Mesendoderm (in vitro differentiated cells): ENCODE results near the gene MKRN2.

Experiments
- DNase-seq: peaks from one replicate; pipeline ENCODE4 v3.0.0; 2013
- H2AK5ac ChIP-seq: 2 replicates; pipeline ENCODE4 v1.6.1; 2013; ENCODE audit warnings: low read length, inconsistent platforms
- H2BK120ac ChIP-seq: 2 replicates; pipeline ENCODE4 v1.6.1; 2013; ENCODE audit warnings: low read depth, mild to moderate bottlenecking, low read length, moderate library complexity, mixed read lengths
- H2BK15ac ChIP-seq: replicated peaks from 2 replicates; pipeline ENCODE4 v1.6.1; 2013; ENCODE audit warnings: low read depth, mild to moderate bottlenecking, moderate library complexity
- H2BK5ac ChIP-seq: 2 replicates; pipeline ENCODE4 v1.6.1; 2013; ENCODE audit warnings: low read length, inconsistent platforms
- H3K18ac ChIP-seq: 2 replicates; pipeline ENCODE4 v1.6.1; 2013; ENCODE audit warnings: mild to moderate bottlenecking, low read length, mixed read lengths
- H3K23ac ChIP-seq: one replicate; pipeline ENCODE4 v1.6.1; 2013; ENCODE audit warnings: low read length
- H3K27ac ChIP-seq: 2 replicates; pipeline ENCODE4 v1.5.1; 2013; ENCODE audit warnings: low read depth, mild to moderate bottlenecking, inconsistent platforms, low read length, moderate library complexity
- H3K27me3 ChIP-seq: 2 replicates; pipeline ENCODE4 v1.6.1; 2013; ENCODE audit warnings: low read length, control low read depth, mild to moderate bottlenecking, inconsistent platforms; ENCODE audit not compliant: insufficient read depth, poor library complexity
- H3K36me3 ChIP-seq: 2 replicates; pipeline ENCODE4 v1.6.1; 2013; ENCODE audit warnings: low read length, inconsistent platforms; ENCODE audit not compliant: control insufficient read depth, insufficient read depth
- H3K4ac ChIP-seq: one replicate; pipeline ENCODE4 v1.6.1; 2013; ENCODE audit warnings: low read depth, mild to moderate bottlenecking, low read length, moderate library complexity
- H3K4me1 ChIP-seq: 2 replicates; pipeline ENCODE4 v1.6.1; 2013; ENCODE audit warnings: low read depth, low read length, inconsistent platforms; ENCODE audit not compliant: control insufficient read depth
- H3K4me2 ChIP-seq: 2 replicates; pipeline ENCODE4 v1.6.1; 2013; ENCODE audit warnings: low read length
- H3K4me3 ChIP-seq: 2 replicates; pipeline ENCODE4 v1.5.1; 2013; ENCODE audit warnings: mild to moderate bottlenecking, low read length
- H3K56ac ChIP-seq: one replicate; pipeline ENCODE4 v1.6.1; 2013; ENCODE audit warnings: low read length
- H3K79me1 ChIP-seq: 2 replicates; pipeline ENCODE4 v1.6.1; 2013; ENCODE audit warnings: low read length, inconsistent platforms
- H3K79me2 ChIP-seq: 2 replicates; pipeline ENCODE4 v1.6.1; 2013; ENCODE audit warnings: mild to moderate bottlenecking, low read length; ENCODE audit not compliant: control insufficient read depth, insufficient read depth
- H3K9ac ChIP-seq: 2 replicates; pipeline ENCODE4 v1.6.1; 2013; ENCODE audit warnings: low read length, inconsistent platforms
- H4K5ac ChIP-seq: one replicate; pipeline ENCODE4 v1.6.1; 2013; ENCODE audit warnings: low read length
- H4K8ac ChIP-seq: one replicate; pipeline ENCODE4 v1.6.1; 2013; ENCODE audit warnings: low read depth, mild to moderate bottlenecking, control low read depth, low read length, moderate library complexity
- WGBS: extraction: QIAGEN DNeasy Blood & Tissue Kit; methylation state at CpG from one replicate; pipeline ENCODE4 v1.1.7; 2013; ENCODE audit warnings: low lambda C conversion rate, missing lambda C conversion rate; ENCODE audit not compliant: insufficient coverage; ENCODE audit errors: extremely low coverage; 5-methylcytosine and 5-hydroxymethylcytosine counted together

The MKRN2 gene

GRCh38 chr3:12562451-12562850, 5.6 kb downstream of the MKRN2 start:
- H3K4ac ChIP-seq: no peak overlapping the region
- H3K9ac ChIP-seq: no peak overlapping the region
- H3K4me2 ChIP-seq: no peak overlapping the region
- no CpG with 5 or more reads among the region's 1 CpG for WGBS
- no peak overlapping the region for H2BK5ac ChIP-seq
- H3K4me3 ChIP-seq: no peak overlapping the region
- H3K18ac ChIP-seq: no peak overlapping the region
- no peaks in the 10 kb centered on the region for H3K27me3 ChIP-seq
- peaks cover 72% of the 10 kb centered on the region for H3K79me2 ChIP-seq
- H4K5ac ChIP-seq: no peak overlapping the region
- H3K23ac ChIP-seq: no peak overlapping the region
- no peak overlapping the region for H2BK120ac ChIP-seq
- no peak overlapping the region for H2AK5ac ChIP-seq
- peaks cover 18% of the 10 kb centered on the region for H3K79me1 ChIP-seq
- H3K56ac ChIP-seq: no peak overlapping the region
- DNase-seq: no peak
- no peak overlapping the region for H3K27ac ChIP-seq
- H3K4me1 ChIP-seq: peaks cover 2% of the 10 kb centered on the region
- H3K36me3 ChIP-seq: no peaks in the 10 kb centered on the region
- H4K8ac ChIP-seq: no peak overlapping the region
- H2BK15ac ChIP-seq: no peak overlapping the region

DNA sequence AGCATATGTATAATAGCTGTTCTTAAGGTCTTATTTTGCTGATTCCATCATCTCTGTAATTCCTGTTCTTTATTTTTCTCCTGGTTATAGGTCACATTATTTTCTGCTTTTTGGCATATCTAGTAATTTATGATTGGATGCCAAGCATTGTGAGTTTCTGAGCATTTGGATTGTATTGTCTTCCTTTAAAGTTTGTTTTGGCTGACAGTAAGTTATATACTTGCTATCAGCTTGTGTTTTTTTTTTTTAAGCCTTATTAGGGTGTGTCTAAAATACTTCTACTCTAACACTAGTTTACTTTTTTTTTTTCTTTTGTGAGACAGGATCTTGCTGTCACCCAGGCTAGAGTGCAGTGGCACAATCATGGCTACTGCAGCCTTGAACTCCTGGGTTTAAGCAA, 10.1 kb downstream of the MKRN2 start:
- Histone ChIP-seq H2BK120ac (no peak overlapping the region), H3K4me1 (no peaks in the 10 kb centered on the region), H3K56ac (no peak overlapping the region), H3K79me1 (peaks cover 14% of the 10 kb centered on the region), H2BK15ac (no peak overlapping the region), H3K4me3 (no peak overlapping the region), H3K4ac (no peak overlapping the region), H3K4me2 (no peak overlapping the region), H2BK5ac (no peak overlapping the region), H3K36me3 (peaks cover 4% of the 10 kb centered on the region), H3K18ac (no peak overlapping the region), H4K8ac (no peak overlapping the region), H3K27ac (no peak overlapping the region), H4K5ac (no peak overlapping the region), H3K9ac (no peak overlapping the region), H3K27me3 (no peaks in the 10 kb centered on the region), H3K79me2 (peaks cover 33% of the 10 kb centered on the region), H2AK5ac (no peak overlapping the region), H3K23ac (no peak overlapping the region)
- DNase-seq: no peak

DNA sequence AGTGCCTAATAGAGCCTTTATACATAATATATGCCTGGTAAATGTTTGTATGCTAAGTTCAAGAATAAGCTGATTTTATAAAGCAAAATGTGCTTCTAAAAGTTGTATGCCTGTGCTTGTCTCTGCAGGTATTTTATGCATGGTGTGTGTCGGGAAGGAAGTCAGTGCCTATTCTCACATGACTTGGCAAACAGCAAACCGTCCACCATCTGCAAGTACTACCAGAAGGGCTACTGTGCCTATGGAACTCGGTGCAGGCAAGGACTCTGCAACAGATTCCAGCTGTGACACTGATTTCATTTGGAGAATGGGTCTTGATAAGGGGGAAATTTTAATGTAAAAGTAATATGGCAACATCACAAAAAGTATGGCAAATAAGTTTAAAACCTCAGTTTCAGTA, 11.9 kb downstream of the MKRN2 start:
- no peaks in the 10 kb centered on the region for H3K4me1 ChIP-seq
- H3K23ac ChIP-seq: no peak overlapping the region
- H3K79me1 ChIP-seq: peaks cover 12% of the 10 kb centered on the region
- H3K27me3 ChIP-seq: no peaks in the 10 kb centered on the region
- no peak overlapping the region for H2AK5ac ChIP-seq
- no peak overlapping the region for H3K27ac ChIP-seq
- no peak overlapping the region for H3K4me3 ChIP-seq
- no peak overlapping the region for H4K8ac ChIP-seq
- no CpG with 5 or more reads among the region's 3 CpGs for WGBS
- H2BK15ac ChIP-seq: no peak overlapping the region
- H2BK5ac ChIP-seq: no peak overlapping the region
- no peak overlapping the region for H4K5ac ChIP-seq
- no peak overlapping the region for H3K4me2 ChIP-seq
- H3K56ac ChIP-seq: no peak overlapping the region
- peaks cover 7% of the 10 kb centered on the region for H3K36me3 ChIP-seq
- H3K18ac ChIP-seq: no peak overlapping the region
- no peak for DNase-seq
- H3K4ac ChIP-seq: no peak overlapping the region
- H3K9ac ChIP-seq: no peak overlapping the region
- H2BK120ac ChIP-seq: no peak overlapping the region
- H3K79me2 ChIP-seq: peaks cover 22% of the 10 kb centered on the region

DNA sequence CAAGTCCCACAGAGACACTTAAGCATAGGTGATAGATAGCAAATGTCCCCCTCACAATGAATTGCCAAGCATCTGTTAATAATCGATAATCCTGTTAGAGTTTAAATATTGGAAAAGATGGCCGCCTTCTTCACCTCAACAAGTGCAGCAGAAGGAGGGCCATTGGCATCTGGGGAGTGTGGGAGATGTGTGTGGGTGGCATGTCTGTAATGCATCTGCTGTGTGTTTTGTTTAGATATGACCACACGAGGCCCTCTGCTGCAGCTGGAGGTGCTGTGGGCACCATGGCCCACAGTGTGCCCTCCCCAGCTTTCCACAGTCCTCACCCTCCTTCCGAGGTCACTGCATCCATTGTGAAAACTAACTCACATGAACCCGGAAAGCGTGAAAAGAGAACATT, 12.9 kb downstream of the MKRN2 start:
- no peak overlapping the region for H4K8ac ChIP-seq
- no peak overlapping the region for H4K5ac ChIP-seq
- no peaks in the 10 kb centered on the region for H3K4me1 ChIP-seq
- no peak overlapping the region for H2BK15ac ChIP-seq
- no peak overlapping the region for H3K4me3 ChIP-seq
- peaks cover 10% of the 10 kb centered on the region for H3K36me3 ChIP-seq
- no peak overlapping the region for H3K9ac ChIP-seq
- H3K4me2 ChIP-seq: no peak overlapping the region
- no peak overlapping the region for H3K27ac ChIP-seq
- no peak overlapping the region for H3K23ac ChIP-seq
- H3K79me2 ChIP-seq: peaks cover 17% of the 10 kb centered on the region
- H2BK120ac ChIP-seq: no peak overlapping the region
- WGBS: no CpG with 5 or more reads among the region's 6 CpGs
- H2BK5ac ChIP-seq: no peak overlapping the region
- H3K27me3 ChIP-seq: no peaks in the 10 kb centered on the region
- H2AK5ac ChIP-seq: no peak overlapping the region
- H3K4ac ChIP-seq: no peak overlapping the region
- peaks cover 9% of the 10 kb centered on the region for H3K79me1 ChIP-seq
- H3K18ac ChIP-seq: no peak overlapping the region
- no peak for DNase-seq
- H3K56ac ChIP-seq: no peak overlapping the region

- H2BK15ac ChIP-seq: no peak overlapping the region
- WGBS: no CpG with 5 or more reads among the region's 11 CpGs
- no peak overlapping the region for H2BK5ac ChIP-seq
These were observed 15.1 kb downstream of the MKRN2 start for GRCh38 chr3:12571986-12572385.

DNA sequence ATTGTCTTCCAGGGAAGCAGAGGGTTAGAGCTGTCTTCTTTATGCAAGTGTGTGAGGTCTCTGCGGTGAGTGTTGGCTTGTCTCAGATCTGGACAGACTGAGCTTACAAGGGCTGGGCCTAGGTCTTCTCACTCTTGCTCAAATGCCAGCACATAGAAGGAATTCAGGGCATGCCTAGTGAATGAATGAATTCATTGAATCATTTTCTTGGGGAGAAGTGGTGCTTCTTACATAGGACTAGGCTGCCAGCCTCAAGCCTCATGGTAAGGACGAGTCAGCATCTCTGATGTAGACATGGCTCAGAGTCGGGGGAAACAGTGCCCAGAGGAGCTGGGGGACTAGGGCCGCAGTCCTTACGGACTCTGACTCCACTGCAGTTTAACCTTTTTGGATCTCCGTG, 17.2 kb downstream of the MKRN2 start:
- Histone ChIP-seq H3K18ac (no peak overlapping the region), H2BK120ac (no peak overlapping the region), H2BK5ac (no peak overlapping the region), H3K4me1 (no peaks in the 10 kb centered on the region), H3K4me2 (no peak overlapping the region), H3K9ac (no peak overlapping the region), H3K23ac (no peak overlapping the region), H4K8ac (no peak overlapping the region), H3K4me3 (no peak overlapping the region), H3K56ac (no peak overlapping the region), H3K27me3 (no peaks in the 10 kb centered on the region), H3K79me1 (no peaks in the 10 kb centered on the region), H3K4ac (no peak overlapping the region), H2BK15ac (no peak overlapping the region), H3K27ac (no peak overlapping the region), H2AK5ac (no peak overlapping the region), H3K79me2 (no peaks in the 10 kb centered on the region), H4K5ac (no peak overlapping the region), H3K36me3 (peaks cover 13% of the 10 kb centered on the region)
- no CpG with 5 or more reads among the region's 6 CpGs for WGBS
- no peak for DNase-seq

More at GRCh38 chr3:12571986-12572385, 15.1 kb downstream of the MKRN2 start:
- Histone ChIP-seq H4K5ac (no peak overlapping the region), H3K4me2 (no peak overlapping the region), H3K9ac (no peak overlapping the region), H3K27me3 (no peaks in the 10 kb centered on the region), H3K4me3 (no peak overlapping the region), H3K79me2 (peaks cover 5% of the 10 kb centered on the region), H4K8ac (no peak overlapping the region), H3K4ac (no peak overlapping the region), H3K36me3 (peaks cover 13% of the 10 kb centered on the region), H3K79me1 (peaks cover 4% of the 10 kb centered on the region), H3K18ac (no peak overlapping the region), H3K23ac (no peak overlapping the region), H2AK5ac (no peak overlapping the region), H3K56ac (no peak overlapping the region), H2BK120ac (no peak overlapping the region), H3K4me1 (no peaks in the 10 kb centered on the region), H3K27ac (no peak overlapping the region)
- DNase-seq: peak; percentile 53
